Measurements from ENCODE around the gene FBN2. TPM values are rescaled to one million over a fixed set of nuclear protein-coding genes. Genes with fewer than 3 reads are reported as not detected.

Gene FBN2
- total and polyA plus RNA-seq, 2 of the 4 experiments (the other 2 are of a cell fraction) = 26.7 to 69.0 TPM

GRCh38 chr5:128264564-128265360, 273.3 kb downstream of the FBN2 start:
- peaks cover 3% of the 10 kb centered on the region; the same call in 1 of the 2 replicates for H3K4me1 ChIP-seq (ENCODE audit: control insufficient read depth, insufficient read depth, low read length)
- H2BK15ac ChIP-seq (ENCODE audit: low read depth, low read length) = no peak overlapping the region
- H3K27ac ChIP-seq (ENCODE audit: insufficient read depth, low read length) = no peak overlapping the region
- no peak overlapping the region for H3K4ac ChIP-seq (ENCODE audit: low read depth, low read length)
- no peak overlapping the region for H2BK120ac ChIP-seq (ENCODE audit: low read depth, low read length)
- H4K5ac ChIP-seq (ENCODE audit: low read depth, low read length) = no peak overlapping the region
- H3K56ac ChIP-seq (ENCODE audit: extremely low read depth, insufficient read depth, low read length) = no peak overlapping the region
- no peak overlapping the region for H2AK5ac ChIP-seq (ENCODE audit: low read depth, low read length)
- H3K18ac ChIP-seq (ENCODE audit: low read depth, low read length) = no peak overlapping the region
- no peak overlapping the region for H3K9ac ChIP-seq (ENCODE audit: low read depth, low read length)
- H3K79me1 ChIP-seq (ENCODE audit: low read depth in 1 of 2, low read length in 2 of 2) = no peaks in the 10 kb centered on the region
- no TSS peak for BruUV-seq (replicated peaks)
- H2BK20ac ChIP-seq (ENCODE audit: low read depth, low read length) = no peak overlapping the region
- H3K36me3 ChIP-seq (ENCODE audit: control insufficient read depth, insufficient read depth, low read length) = peaks cover 19% of the 10 kb centered on the region
- no peak overlapping the region for H4K8ac ChIP-seq (ENCODE audit: low read depth in 2 of 2, low read length in 2 of 2)
- no peaks in the 10 kb centered on the region for H3K27me3 ChIP-seq (ENCODE audit: control insufficient read depth, insufficient read depth, low read length)
- DNase-seq = peak; percentile 26
- no peak overlapping the region for H2AFZ ChIP-seq (replicated peaks; ENCODE audit: low read length, poor library complexity)
- dilution Hi-C loops (cut with HindIII; ENCODE audit: low sequenced_read_pairs, unreplicated experiment) (no loop called here), intact Hi-C loops (cut with micrococcal nuclease) (loop anchor here (5.0 kb wide), 1 partner anchor 52 kb away; no protein-coding TSS in a partner anchor), in situ Hi-C loops (cut with MboI; ENCODE audit: low sequenced_read_pairs) (no loop called here)
- no peak overlapping the region for H2AK9ac ChIP-seq (replicated peaks; ENCODE audit: low read depth, low read length, poor library complexity)
- WGBS, 2 experiments (ENCODE audit: extremely low coverage in 2 of 2, insufficient read length in 1 of 2) = no CpG with 5 or more reads among the region's 3 CpGs
- no peaks in the 10 kb centered on the region for H3K9me3 ChIP-seq (ENCODE audit: control insufficient read depth, insufficient read depth, low read length)
- ATAC-seq (ENCODE audit: low read depth) = peak; percentile 80
- no peak overlapping the region for H2BK5ac ChIP-seq (ENCODE audit: low read depth, low read length, poor library complexity, severe bottlenecking)
- no peak overlapping the region for H3K4me2 ChIP-seq (ENCODE audit: low read depth, low read length)
- TF ChIP-seq, protein P1, sequence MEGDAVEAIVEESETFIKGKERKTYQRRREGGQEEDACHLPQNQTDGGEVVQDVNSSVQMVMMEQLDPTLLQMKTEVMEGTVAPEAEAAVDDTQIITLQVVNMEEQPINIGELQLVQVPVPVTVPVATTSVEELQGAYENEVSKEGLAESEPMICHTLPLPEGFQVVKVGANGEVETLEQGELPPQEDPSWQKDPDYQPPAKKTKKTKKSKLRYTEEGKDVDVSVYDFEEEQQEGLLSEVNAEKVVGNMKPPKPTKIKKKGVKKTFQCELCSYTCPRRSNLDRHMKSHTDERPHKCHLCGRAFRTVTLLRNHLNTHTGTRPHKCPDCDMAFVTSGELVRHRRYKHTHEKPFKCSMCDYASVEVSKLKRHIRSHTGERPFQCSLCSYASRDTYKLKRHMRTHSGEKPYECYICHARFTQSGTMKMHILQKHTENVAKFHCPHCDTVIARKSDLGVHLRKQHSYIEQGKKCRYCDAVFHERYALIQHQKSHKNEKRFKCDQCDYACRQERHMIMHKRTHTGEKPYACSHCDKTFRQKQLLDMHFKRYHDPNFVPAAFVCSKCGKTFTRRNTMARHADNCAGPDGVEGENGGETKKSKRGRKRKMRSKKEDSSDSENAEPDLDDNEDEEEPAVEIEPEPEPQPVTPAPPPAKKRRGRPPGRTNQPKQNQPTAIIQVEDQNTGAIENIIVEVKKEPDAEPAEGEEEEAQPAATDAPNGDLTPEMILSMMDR (conservative IDR thresholded peaks at IDR 0.05; ENCODE audit: low read depth, low read length) = 0 out of 2 replicates have a peak, but pooled peaks have one; percentile 9
- TF ChIP-seq MAZ (IDR thresholded peaks at IDR 0.05; ENCODE audit: borderline replicate concordance, low read depth, low read length) (no peak), MXI1 (IDR thresholded peaks at IDR 0.05; ENCODE audit: borderline replicate concordance, low read depth, low read length) (peak; percentile 58; the same call in 1 of the 2 replicates), RAD21 (IDR thresholded peaks at IDR 0.05; ENCODE audit: low read length) (no peak), BHLHE40 (IDR thresholded peaks at IDR 0.05; ENCODE audit: low read depth, low read length) (no peak), SMC3 (IDR thresholded peaks at IDR 0.05; ENCODE audit: low read depth, low read length) (no peak), MAFK (IDR thresholded peaks at IDR 0.05; ENCODE audit: low read depth, low read length) (no peak)
- TF ChIP-seq, protein P2, sequence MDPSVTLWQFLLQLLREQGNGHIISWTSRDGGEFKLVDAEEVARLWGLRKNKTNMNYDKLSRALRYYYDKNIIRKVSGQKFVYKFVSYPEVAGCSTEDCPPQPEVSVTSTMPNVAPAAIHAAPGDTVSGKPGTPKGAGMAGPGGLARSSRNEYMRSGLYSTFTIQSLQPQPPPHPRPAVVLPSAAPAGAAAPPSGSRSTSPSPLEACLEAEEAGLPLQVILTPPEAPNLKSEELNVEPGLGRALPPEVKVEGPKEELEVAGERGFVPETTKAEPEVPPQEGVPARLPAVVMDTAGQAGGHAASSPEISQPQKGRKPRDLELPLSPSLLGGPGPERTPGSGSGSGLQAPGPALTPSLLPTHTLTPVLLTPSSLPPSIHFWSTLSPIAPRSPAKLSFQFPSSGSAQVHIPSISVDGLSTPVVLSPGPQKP (IDR thresholded peaks at IDR 0.05; ENCODE audit: borderline replicate concordance, low read depth, low read length) = no peak
- H3K4me3 ChIP-seq (ENCODE audit: insufficient read depth, low read depth, low read length) = no peak overlapping the region
- H4K91ac ChIP-seq (ENCODE audit: insufficient read depth, low read depth, low read length) = no peak overlapping the region
- H3K14ac ChIP-seq (replicated peaks; ENCODE audit: low read depth, low read length) = no peak overlapping the region
- H3K9me1 ChIP-seq (ENCODE audit: insufficient read depth, low read length) = peaks cover 4% of the 10 kb centered on the region
- no peaks in the 10 kb centered on the region for H4K20me1 ChIP-seq (ENCODE audit: insufficient read depth, low read length)
- CTCF ChIA-PET = no interaction called here
- POLR2A ChIA-PET (ENCODE audit: unreplicated experiment) = no interaction called here
- H3K23ac ChIP-seq (ENCODE audit: low read depth, low read length) = no peak overlapping the region
